ENCODE data around the gene PIM1.

- no peak for TF ChIP-seq POLR2AphosphoS5 (IDR thresholded peaks at IDR 0.05; ENCODE audit: low read depth, low read length)
- no peak for TF ChIP-seq CTCF (IDR thresholded peaks at IDR 0.05)
- TF ChIP-seq YY1 (IDR thresholded peaks at IDR 0.05; ENCODE audit: low read depth) = no peak
- TF ChIP-seq FOXM1 (IDR thresholded peaks at IDR 0.05; ENCODE audit: low read depth) = no peak
- TF ChIP-seq EP300 (IDR thresholded peaks at IDR 0.05; ENCODE audit: borderline replicate concordance in 1 of 2, low read depth in 1 of 2, low read length in 1 of 2) = no peak
- TF ChIP-seq EZH2phosphoT487 (IDR thresholded peaks at IDR 0.05; ENCODE audit: borderline replicate concordance, low read depth) = no peak
Observed at GRCh38 chr6:37208793-37209192, 38.8 kb downstream of the PIM1 start.
